Prostate gland (tissue), 2 donors: ENCODE data around the gene TMEM144. TPM values are rescaled to one million over a fixed set of nuclear protein-coding genes. Genes with fewer than 3 reads are reported as not detected.

Experiments
- DNase-seq: peaks from one replicate; pipeline ENCODE4 v3.0.0-alpha.2; 2019; ENCODE audit warnings: low spot score
- H3K27ac ChIP-seq, 2 donors: fragments of 200-600 bp; sonication (generic); 2 replicates each; pipeline ENCODE4 v1.5.1; 2017 to 2019
- H3K27me3 ChIP-seq: fragments of 200-600 bp; sonication (generic); replicated peaks from 2 replicates; pipeline ENCODE4 v1.5.1; 2019; ENCODE audit not compliant: insufficient read depth
- H3K36me3 ChIP-seq, 2 donors: fragments of 200-600 bp; sonication (generic); 1 replicate in 1 of 2; 2 replicates in 1 of 2; pipeline versions ENCODE4 v1.5.1 to v1.8.1; 2017 to 2019
- H3K4me1 ChIP-seq: fragments of 200-600 bp; sonication (generic); replicated peaks from 2 replicates; pipeline ENCODE4 v1.5.1; 2019
- H3K4me3 ChIP-seq, 2 donors: fragments of 200-600 bp; sonication (generic); 2 replicates each; pipeline ENCODE4 v1.5.1; 2017 to 2019
- H3K9me3 ChIP-seq: fragments of 200-600 bp; sonication (generic); 2 replicates; pipeline ENCODE4 v1.5.1; 2017
- POLR2A ChIP-seq: fragments of 450-650 bp; IDR thresholded peaks from one replicate; pipeline ENCODE4 v1.6.1; 2016; ENCODE audit warnings: antibody characterized with exemption, mild to moderate bottlenecking
- POLR2AphosphoS5 ChIP-seq: sonication (generic); formaldehyde crosslinking; IDR thresholded peaks from one replicate; pipeline ENCODE4 v1.6.1; 2017; ENCODE audit warnings: antibody characterized with exemption
- WGBS: methylation state at CpG from one replicate; pipeline ENCODE4 v1.1.5; 2018; 5-methylcytosine and 5-hydroxymethylcytosine counted together
- intact Hi-C: fragments of 100-400 bp; cut with DNase I; formaldehyde crosslinking; loops from one replicate; pipeline ENCODE4 v1.14.2; 2022
- total RNA-seq, 2 donors: library from RNA; depleted of rRNA; stranded (reverse); fragments of >200 nt; gene quantifications; one replicate each; pipeline ENCODE4 v1.1.0, GENCODE V29; 2016
- TF ChIP-seq, protein P1 (sequence below), 4 experiments: fragments of 200-600 bp in 2 of 4; fragments of 450-650 bp in 2 of 4; sonication (generic) in 2 of 4; IDR thresholded peaks; 1 replicate in 3 of 4; 2 replicates in 1 of 4; pipeline ENCODE4 v1.5.1; 2016 to 2019; ENCODE audit warnings: antibody characterized with exemption in 4 of 4, mild to moderate bottlenecking in 2 of 4, moderate library complexity in 2 of 4

The TMEM144 gene
- total RNA-seq, 2 donors from 2014 or later = 7.5 to 8.1 TPM

DNA sequence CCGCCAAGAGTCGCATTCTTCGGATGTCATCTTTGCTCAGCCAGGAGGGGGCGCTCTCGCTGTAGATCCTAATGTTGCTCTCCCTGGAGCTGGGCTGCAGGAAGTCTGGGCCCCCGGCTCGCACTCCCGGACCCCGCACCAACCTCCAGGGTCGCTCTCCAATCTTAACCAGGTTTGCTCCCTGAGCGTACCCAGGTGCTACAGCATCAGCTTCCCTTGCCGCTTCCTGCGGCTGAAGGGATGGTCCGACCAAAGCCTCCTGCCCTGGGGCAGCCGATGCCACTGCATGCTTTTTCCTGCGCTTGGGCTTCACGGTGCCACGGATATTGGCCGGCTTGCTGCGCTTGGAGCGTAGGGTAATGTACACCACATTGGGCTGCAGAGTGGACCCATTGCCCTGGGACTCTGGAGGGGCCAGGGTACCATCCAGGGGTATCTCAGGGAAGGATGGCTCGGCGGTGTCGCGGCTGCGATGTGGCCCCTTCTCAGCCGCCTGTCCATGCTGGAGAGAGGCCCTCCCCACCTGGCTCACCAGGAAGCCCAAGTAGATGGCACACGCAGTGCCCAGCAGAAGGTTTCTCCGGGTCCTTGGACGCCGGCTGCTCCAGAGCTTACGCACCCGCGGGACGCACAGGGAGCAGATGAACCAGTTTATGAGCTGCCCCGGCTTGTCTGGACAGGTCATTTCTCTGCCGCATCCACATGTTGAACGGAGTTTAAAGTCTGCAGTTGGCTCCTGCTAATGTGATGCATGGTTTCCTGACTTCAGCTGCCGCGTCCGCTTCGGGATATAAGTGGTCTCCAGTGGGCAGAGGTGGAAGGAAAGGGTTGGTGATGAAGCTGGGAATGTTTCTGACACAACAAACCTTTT, 39.4 kb upstream of the TMEM144 start:
- 20% methylated on average over 42 of the region's 42 CpGs for WGBS
- Histone ChIP-seq H3K27ac (peak overlapping the region; percentile 66 to 71), H3K9me3 (no peaks in the 10 kb centered on the region), H3K27me3 (no peaks in the 10 kb centered on the region), H3K4me3 (peak overlapping the region; percentile 30 to 39), H3K4me1 (peaks cover 3% of the 10 kb centered on the region), H3K36me3 (no peaks in the 10 kb centered on the region)
- intact Hi-C loops = loop anchor here (10.0 kb wide), 1 partner anchor 594 kb away; the partner anchor contains the start of gene FNIP2
- peak; percentile 67 for TF ChIP-seq POLR2AphosphoS5
- no peak for TF ChIP-seq POLR2A
- TF ChIP-seq, protein P1, sequence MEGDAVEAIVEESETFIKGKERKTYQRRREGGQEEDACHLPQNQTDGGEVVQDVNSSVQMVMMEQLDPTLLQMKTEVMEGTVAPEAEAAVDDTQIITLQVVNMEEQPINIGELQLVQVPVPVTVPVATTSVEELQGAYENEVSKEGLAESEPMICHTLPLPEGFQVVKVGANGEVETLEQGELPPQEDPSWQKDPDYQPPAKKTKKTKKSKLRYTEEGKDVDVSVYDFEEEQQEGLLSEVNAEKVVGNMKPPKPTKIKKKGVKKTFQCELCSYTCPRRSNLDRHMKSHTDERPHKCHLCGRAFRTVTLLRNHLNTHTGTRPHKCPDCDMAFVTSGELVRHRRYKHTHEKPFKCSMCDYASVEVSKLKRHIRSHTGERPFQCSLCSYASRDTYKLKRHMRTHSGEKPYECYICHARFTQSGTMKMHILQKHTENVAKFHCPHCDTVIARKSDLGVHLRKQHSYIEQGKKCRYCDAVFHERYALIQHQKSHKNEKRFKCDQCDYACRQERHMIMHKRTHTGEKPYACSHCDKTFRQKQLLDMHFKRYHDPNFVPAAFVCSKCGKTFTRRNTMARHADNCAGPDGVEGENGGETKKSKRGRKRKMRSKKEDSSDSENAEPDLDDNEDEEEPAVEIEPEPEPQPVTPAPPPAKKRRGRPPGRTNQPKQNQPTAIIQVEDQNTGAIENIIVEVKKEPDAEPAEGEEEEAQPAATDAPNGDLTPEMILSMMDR (IDR thresholded peaks at IDR 0.05) = peak in 2 of 4 experiments; percentile 38 to 57
- peak; percentile 84 for DNase-seq

DNA sequence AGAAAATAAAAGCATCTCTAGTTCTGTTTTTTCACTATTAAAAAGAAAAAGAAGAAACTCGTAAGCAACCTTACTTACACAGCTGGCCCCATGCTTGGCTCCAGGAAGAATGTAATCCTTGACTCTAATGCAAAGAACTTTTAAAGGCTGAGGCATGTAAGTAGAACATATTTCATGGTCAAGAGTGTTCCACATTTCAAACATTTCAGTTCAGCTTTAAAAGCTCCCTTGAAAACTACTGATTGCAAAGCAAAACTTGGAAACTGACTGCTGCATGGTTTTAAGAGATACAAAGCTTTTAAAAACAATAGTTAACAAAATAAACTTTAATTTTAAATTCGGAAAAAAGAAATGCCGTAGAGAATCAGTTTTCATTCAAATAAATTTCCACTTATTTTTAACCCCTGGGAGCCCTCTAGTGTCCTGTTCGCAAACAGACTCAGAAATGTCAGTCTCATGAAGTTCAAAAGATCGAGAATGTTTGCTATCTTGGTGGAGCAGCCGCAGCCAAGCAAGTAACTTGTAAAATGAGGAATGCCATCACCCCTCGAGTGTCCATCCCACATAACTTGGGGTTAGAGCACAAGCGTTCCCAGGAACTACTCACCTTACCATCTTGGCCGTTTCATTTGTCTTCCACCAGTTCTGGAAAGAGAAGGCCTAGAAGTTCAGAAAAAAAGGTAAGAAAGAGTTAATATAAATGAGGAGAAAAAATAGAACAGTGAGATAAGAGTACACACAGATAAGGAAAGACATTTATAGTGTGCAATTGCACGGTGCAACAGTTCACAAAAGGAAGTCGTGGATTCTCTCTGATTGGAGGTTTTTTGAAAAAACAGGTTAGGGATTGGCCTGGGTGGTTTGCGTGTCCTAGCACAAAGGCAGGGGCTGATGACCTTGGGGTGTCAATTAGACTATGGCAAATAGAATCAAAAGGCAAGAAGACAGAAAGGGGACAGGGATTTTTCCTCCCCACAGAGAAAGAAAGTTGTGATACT, 37.7 kb upstream of the TMEM144 start, which contains the start of gene GASK1B:
Gene GASK1B (minus strand): TSS at position 765 of the 998 bp plus-strand sequence. CDS start 1,650 bp downstream, outside the sequence.
- 3% methylated on average over 12 of the region's 12 CpGs for WGBS
- peak within 1 kb of the TSS; percentile 66 to 71 for H3K27ac ChIP-seq
- peak within 1 kb of the TSS; percentile 30 to 39 for H3K4me3 ChIP-seq
- H3K9me3 ChIP-seq = no peaks in the 10 kb centered on the region
- peak; percentile 20 for DNase-seq
- intact Hi-C loops = loop anchor here (2.0 to 10.0 kb wide), 2 partner anchors 180 to 592 kb away; partner anchors contain the start of gene FNIP2
- H3K4me1 ChIP-seq = peaks cover 7% of the 10 kb centered on the region
- TF ChIP-seq, protein P1 (IDR thresholded peaks at IDR 0.05) = peak in 3 of 4 experiments; percentile 47 to 63 (median 58)
- TF ChIP-seq POLR2A = no peak
- H3K27me3 ChIP-seq = no peaks in the 10 kb centered on the region
- H3K36me3 ChIP-seq = no peaks in the 10 kb centered on the region

DNA sequence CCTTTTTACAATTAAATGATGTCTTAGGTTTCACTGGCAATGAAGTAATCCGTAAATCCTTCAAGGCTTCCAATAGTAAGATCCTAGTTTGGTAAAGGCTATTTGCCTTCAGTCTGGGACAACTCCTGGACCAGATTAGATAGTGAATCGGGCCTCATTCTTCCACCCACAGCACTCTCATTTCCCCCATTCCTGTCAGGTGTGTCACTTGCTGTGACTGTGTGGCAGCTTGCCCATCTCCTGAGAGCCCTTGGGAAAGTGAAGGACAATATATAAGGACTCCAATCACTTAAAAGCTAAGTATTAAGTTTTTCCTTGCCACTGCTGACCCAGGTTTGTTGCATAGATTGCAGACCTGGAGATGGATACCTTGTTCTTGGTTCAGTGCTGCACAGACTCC, 34.2 kb upstream of the TMEM144 start:
- Histone ChIP-seq H3K27me3 (no peaks in the 10 kb centered on the region), H3K4me1 (peaks cover 7% of the 10 kb centered on the region), H3K4me3 (no peak overlapping the region), H3K9me3 (no peaks in the 10 kb centered on the region), H3K36me3 (no peaks in the 10 kb centered on the region), H3K27ac (peak overlapping the region; percentile 5 to 17)
- TF ChIP-seq, protein P1 (IDR thresholded peaks at IDR 0.05) = no peak
- TF ChIP-seq POLR2A (no peak), POLR2AphosphoS5 (no peak)
- peak; percentile 22 for DNase-seq
- 33% methylated on average over 2 of the region's 2 CpGs for WGBS
- intact Hi-C loops = loop anchor here (10.0 kb wide), 1 partner anchor 589 kb away; the partner anchor contains the start of gene FNIP2

DNA sequence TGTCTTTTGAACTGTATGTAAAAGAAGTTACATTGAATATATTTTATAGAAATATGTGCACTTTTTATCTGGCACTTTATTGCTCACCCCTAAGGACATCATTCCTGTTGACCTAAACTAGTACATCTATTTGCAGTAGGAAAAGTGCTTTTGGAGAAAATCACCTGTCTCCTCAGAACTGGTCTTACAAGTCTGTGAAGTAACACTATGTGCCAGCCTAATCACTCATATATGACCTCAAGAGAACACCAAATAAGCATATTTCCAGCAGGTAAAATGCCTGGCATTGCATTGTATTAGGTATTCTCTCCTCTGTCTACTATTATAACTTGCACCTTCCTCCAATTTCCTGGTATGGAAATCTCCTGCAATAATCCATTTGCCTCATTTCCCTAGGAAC, 33.5 kb upstream of the TMEM144 start:
- intact Hi-C loops = loop anchor here (10.0 kb wide), 1 partner anchor 588 kb away; the partner anchor contains the start of gene FNIP2
- TF ChIP-seq POLR2A = no peak
- TF ChIP-seq POLR2AphosphoS5 = peak; percentile 34
- TF ChIP-seq, protein P1 (IDR thresholded peaks at IDR 0.05) = no peak
- H3K36me3 ChIP-seq = no peaks in the 10 kb centered on the region
- H3K27ac ChIP-seq = no peak overlapping the region
- H3K9me3 ChIP-seq = no peaks in the 10 kb centered on the region
- no peak for DNase-seq
- H3K4me1 ChIP-seq = peaks cover 7% of the 10 kb centered on the region
- H3K27me3 ChIP-seq = no peaks in the 10 kb centered on the region
- H3K4me3 ChIP-seq = no peak overlapping the region
